GM12878 (cell line): Measurements from ENCODE around the gene CHD5. TPM values are rescaled to one million over a fixed set of nuclear protein-coding genes. Genes with fewer than 3 reads are reported as not detected.

Experiments
- ATAC-seq: fragments of 200-7000 bp; cut with Tn5 transposase; 3 replicates; pipeline ENCODE4 v1.9.1; 2020; ENCODE audit warnings: mild to moderate bottlenecking, moderate library complexity
- BruUV-seq: library from RNA; stranded (reverse); fragments of 400-500 nt; replicated peaks from 2 replicates; lab custom pipeline; 2021; lab: Mats Ljungman, UMichigan
- CTCF ChIA-PET: fragments of 300-600 bp; sonication (Branson Sonifier 250); formaldehyde crosslinking; extraction: SDS; loops from one replicate; lab custom pipeline; 2021; ENCODE audit warnings: inconsistent platforms; lab: Yijun Ruan, JAX
- POLR2A ChIA-PET: fragments of 350-600 bp; formaldehyde crosslinking; extraction: SDS; loops from one replicate; lab custom pipeline; 2021; ENCODE audit warnings: inconsistent platforms; lab: Charles Lee
- RAD21 ChIA-PET: fragments of 300-600 bp; sonication (Branson Sonifier 250); formaldehyde crosslinking; loops from one replicate; lab custom pipeline; 2023; ENCODE audit warnings: antibody characterized with exemption; ENCODE audit not compliant: unreplicated experiment; lab: Charles Lee
- SMC1A ChIA-PET: fragments of 300-600 bp; sonication (Branson Sonifier 250); formaldehyde crosslinking; loops from one replicate; lab custom pipeline; 2023; ENCODE audit not compliant: unreplicated experiment, uncharacterized antibody; lab: Charles Lee
- DNase-seq: peaks from one replicate; pipeline ENCODE4 v3.0.0-alpha.2; 2011; ENCODE audit warnings: low read depth, low spot score
- FAIRE-seq: peaks from 3 replicates; lab custom pipeline; 2011; peaks lifted over from hg19 to GRCh38; lab: Jason Lieb, UNC
- H2AFZ ChIP-seq: 2 replicates; pipeline ENCODE4 v1.6.0; 2011; ENCODE audit warnings: low read depth, low read length, control low read depth; ENCODE audit not compliant: control insufficient read depth
- H3K27ac ChIP-seq: 2 replicates; pipeline ENCODE4 v1.5.1; 2011; ENCODE audit warnings: control low read depth; ENCODE audit not compliant: control insufficient read depth, insufficient read depth
- H3K27me3 ChIP-seq, 2 experiments: replicated peaks in 1 of 2; 2 replicates each; pipeline versions ENCODE4 v1.6.0 to v1.6.1; 2011; ENCODE audit warnings: low read length in 1 of 2; ENCODE audit not compliant: control insufficient read depth in 2 of 2, insufficient read depth in 2 of 2
- H3K36me3 ChIP-seq, 2 experiments: 2 replicates each; pipeline ENCODE4 v1.5.1; 2011; ENCODE audit warnings: low read length in 1 of 2; ENCODE audit not compliant: control insufficient read depth in 2 of 2, insufficient read depth in 2 of 2
- H3K4me1 ChIP-seq: 2 replicates; pipeline ENCODE4 v1.6.1; 2011; ENCODE audit warnings: mild to moderate bottlenecking, low read length, moderate library complexity, mixed read lengths; ENCODE audit not compliant: control insufficient read depth, insufficient read depth
- H3K4me2 ChIP-seq: 2 replicates; pipeline ENCODE4 v1.6.0; 2011; ENCODE audit warnings: control low read depth; ENCODE audit not compliant: control insufficient read depth, insufficient read depth
- H3K4me3 ChIP-seq: fragments of 200-600 bp; sonication (generic); 2 replicates; pipeline ENCODE4 v1.5.1; 2016
- H3K79me2 ChIP-seq: 2 replicates; pipeline ENCODE4 v1.6.0; 2011; ENCODE audit warnings: low read length; ENCODE audit not compliant: control insufficient read depth, insufficient read depth
- H3K9ac ChIP-seq: 2 replicates; pipeline ENCODE4 v1.8.0; 2011; ENCODE audit warnings: low read length, control low read depth, mixed read lengths; ENCODE audit not compliant: control insufficient read depth, insufficient read depth
- H3K9me3 ChIP-seq: replicated peaks from 3 replicates; pipeline ENCODE4 v1.5.1; 2011; ENCODE audit warnings: mild to moderate bottlenecking, low read length; ENCODE audit not compliant: control insufficient read depth, insufficient read depth
- H4K20me1 ChIP-seq: 2 replicates; pipeline ENCODE4 v1.6.0; 2011; ENCODE audit not compliant: control insufficient read depth, insufficient read depth
- IRF4 ChIP-seq: IDR thresholded peaks from 2 replicates; pipeline ENCODE4 v1.6.1; 2011; ENCODE audit warnings: low read depth, low read length
- PAX5 ChIP-seq: IDR thresholded peaks from 2 replicates; pipeline ENCODE4 v1.6.1; 2011; ENCODE audit warnings: low read depth, low read length, borderline replicate concordance
- POLR2A ChIP-seq: IDR thresholded peaks from 2 replicates; pipeline ENCODE4 v1.6.1; 2011; ENCODE audit warnings: low read depth, mild to moderate bottlenecking, low read length
- RELA ChIP-seq: fragments of 450-650 bp; IDR thresholded peaks from 2 replicates; pipeline ENCODE4 v1.8.0; 2014; ENCODE audit warnings: borderline replicate concordance; ENCODE audit not compliant: partially characterized antibody
- SUZ12 ChIP-seq: fragments of 200-600 bp; sonication (generic); IDR thresholded peaks from one replicate; pipeline ENCODE4 v1.6.1; 2018; ENCODE audit warnings: antibody characterized with exemption, mild to moderate bottlenecking; ENCODE audit not compliant: unreplicated experiment
- ZNF622 ChIP-seq: fragments of 450-650 bp; IDR thresholded peaks from 2 replicates; pipeline ENCODE4 v1.6.1; 2017; ENCODE audit warnings: mild to moderate bottlenecking, inconsistent platforms
- WGBS: methylation state at CpG from one replicate; pipeline ENCODE4 v1.1.6; 2016; ENCODE audit warnings: low lambda C conversion rate; ENCODE audit not compliant: insufficient replicate concordance, insufficient coverage; ENCODE audit errors: missing lambda C conversion rate; 5-methylcytosine and 5-hydroxymethylcytosine counted together
- in situ Hi-C: fragments of 300-500 bp; cut with MboI; formaldehyde crosslinking; loops from 9 replicates; pipeline ENCODE4 v1.14.3; 2018; ENCODE audit warnings: mixed read lengths
- intact Hi-C: fragments of 100-400 bp; cut with micrococcal nuclease; formaldehyde crosslinking; loops from one replicate; pipeline ENCODE4 v1.14.2; 2022; ENCODE audit not compliant: unreplicated experiment
- polyA plus RNA-seq, 11 experiments: library from polyadenylated mRNA; depleted of rRNA in 4 of 11; unstranded in 6 of 11; stranded (reverse) in 5 of 11; fragments of >200 nt; fragmentation: Nextera tagmentation in 4 of 11; fragmentation: Illumina TruSeq in 1 of 11; extraction: Ambion mirVana in 4 of 11; extraction: Trizol in 1 of 11; gene quantifications; 1 replicate in 1 of 11; 2 replicates in 10 of 11; pipeline versions ENCODE4 v1.2.1 to v1.2.3, GENCODE V29; 2011 to 2016; ENCODE audit warnings: inconsistent platforms in 2 of 11, missing spikeins in 2 of 11, low read depth in 1 of 11
- total RNA-seq, 4 experiments: library from RNA; depleted of rRNA in 3 of 4; stranded (reverse); fragments of >200 nt in 3 of 4; fragmentation: Illumina TruSeq in 1 of 4; extraction: Trizol in 1 of 4; gene quantifications; 2 replicates each; pipeline versions ENCODE4 v1.2.1 to v1.2.3, GENCODE V29; 2013 to 2021
- TF ChIP-seq, protein P1 (sequence below): fragments of 450-650 bp; IDR thresholded peaks from 2 replicates; pipeline ENCODE4 v1.6.1; 2017; ENCODE audit warnings: mild to moderate bottlenecking, moderate library complexity
- TF ChIP-seq, protein P2 (sequence below): IDR thresholded peaks from 2 replicates; pipeline ENCODE4 v1.6.1; 2011; ENCODE audit warnings: low read depth, low read length, improper control_type of control experiment, borderline replicate concordance
- TF ChIP-seq, protein P3 (sequence below): fragments of 450-650 bp; IDR thresholded peaks from 2 replicates; pipeline ENCODE4 v1.6.1; 2018; ENCODE audit warnings: mild to moderate bottlenecking, low read depth, moderate library complexity; ENCODE audit not compliant: partially characterized antibody
- TF ChIP-seq, protein P4 (sequence below): fragments of 450-650 bp; IDR thresholded peaks from 2 replicates; pipeline ENCODE4 v1.6.1; 2018; ENCODE audit warnings: borderline replicate concordance, mild to moderate bottlenecking; ENCODE audit not compliant: partially characterized antibody
- TF ChIP-seq, protein P5 (sequence below): fragments of 450-650 bp; IDR thresholded peaks from 2 replicates; pipeline ENCODE4 v1.6.1; 2017; ENCODE audit warnings: low read depth, mild to moderate bottlenecking, moderate library complexity

Gene CHD5
- total and polyA plus RNA-seq, 10 of the 15 experiments (the other 5 are each of a cell fraction or from before 2014, with no cell fraction given) = 0.03 to 0.49 (median 0.13) TPM; not detected in 3

DNA sequence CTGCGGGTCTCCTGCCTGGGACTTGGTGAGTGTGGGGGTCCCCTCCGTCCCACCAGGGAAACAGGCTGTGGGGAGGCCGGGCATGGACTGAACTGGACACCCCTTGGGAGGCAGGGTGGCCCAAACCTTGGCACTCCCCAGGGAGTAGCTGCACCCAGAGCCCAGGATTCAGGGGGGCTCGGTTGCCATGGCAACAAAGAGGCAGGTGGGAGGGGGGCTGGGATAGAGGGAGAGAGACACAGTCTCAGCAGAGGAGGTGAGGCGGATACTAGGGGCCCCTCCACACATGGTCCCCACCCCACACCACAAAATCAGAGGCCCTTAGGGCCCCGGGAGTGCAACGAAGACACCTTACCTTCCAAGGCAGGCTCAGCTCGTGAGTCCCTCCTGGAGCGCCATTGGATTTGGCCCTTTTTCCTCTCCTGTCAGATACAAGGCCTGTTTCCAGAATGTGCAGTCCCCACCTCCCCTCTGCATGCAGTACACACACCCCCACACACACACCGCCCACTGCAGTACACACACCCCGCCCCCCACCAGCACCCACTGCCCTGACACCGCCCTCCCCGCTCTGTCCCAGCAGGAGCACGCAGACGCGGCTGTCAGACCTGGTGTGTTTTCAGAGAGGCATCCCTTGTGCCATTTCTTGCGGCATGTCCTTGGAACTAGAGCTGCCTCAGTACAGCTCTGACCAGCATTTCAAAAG is 107.2 kb downstream of the CHD5 start:
- Histone ChIP-seq H3K79me2 (no peaks in the 10 kb centered on the region), H3K27ac (no peak overlapping the region), H3K4me1 (no peaks in the 10 kb centered on the region), H3K27me3 (no peaks in the 10 kb centered on the region), H3K4me2 (no peak overlapping the region), H4K20me1 (peaks cover 4% of the 10 kb centered on the region), H2AFZ (no peak overlapping the region), H3K9ac (no peak overlapping the region), H3K9me3 (no peaks in the 10 kb centered on the region), H3K4me3 (no peak overlapping the region), H3K36me3 (peaks cover 7 to 12% of the 10 kb centered on the region in 2 experiments)
- SMC1A ChIA-PET = no interaction called here
- POLR2A ChIA-PET = no interaction called here
- RAD21 ChIA-PET = no interaction called here
- no TSS peak for BruUV-seq
- no peak for DNase-seq
- intact Hi-C loops (no loop called here), in situ Hi-C loops (no loop called here)
- 91% methylated on average over 16 of the region's 17 CpGs for WGBS
- CTCF ChIA-PET = no interaction called here
- no peak for FAIRE-seq
- ATAC-seq = no peak
- TF ChIP-seq POLR2A = no peak
- TF ChIP-seq PAX5 = no peak
- TF ChIP-seq, protein P1, sequence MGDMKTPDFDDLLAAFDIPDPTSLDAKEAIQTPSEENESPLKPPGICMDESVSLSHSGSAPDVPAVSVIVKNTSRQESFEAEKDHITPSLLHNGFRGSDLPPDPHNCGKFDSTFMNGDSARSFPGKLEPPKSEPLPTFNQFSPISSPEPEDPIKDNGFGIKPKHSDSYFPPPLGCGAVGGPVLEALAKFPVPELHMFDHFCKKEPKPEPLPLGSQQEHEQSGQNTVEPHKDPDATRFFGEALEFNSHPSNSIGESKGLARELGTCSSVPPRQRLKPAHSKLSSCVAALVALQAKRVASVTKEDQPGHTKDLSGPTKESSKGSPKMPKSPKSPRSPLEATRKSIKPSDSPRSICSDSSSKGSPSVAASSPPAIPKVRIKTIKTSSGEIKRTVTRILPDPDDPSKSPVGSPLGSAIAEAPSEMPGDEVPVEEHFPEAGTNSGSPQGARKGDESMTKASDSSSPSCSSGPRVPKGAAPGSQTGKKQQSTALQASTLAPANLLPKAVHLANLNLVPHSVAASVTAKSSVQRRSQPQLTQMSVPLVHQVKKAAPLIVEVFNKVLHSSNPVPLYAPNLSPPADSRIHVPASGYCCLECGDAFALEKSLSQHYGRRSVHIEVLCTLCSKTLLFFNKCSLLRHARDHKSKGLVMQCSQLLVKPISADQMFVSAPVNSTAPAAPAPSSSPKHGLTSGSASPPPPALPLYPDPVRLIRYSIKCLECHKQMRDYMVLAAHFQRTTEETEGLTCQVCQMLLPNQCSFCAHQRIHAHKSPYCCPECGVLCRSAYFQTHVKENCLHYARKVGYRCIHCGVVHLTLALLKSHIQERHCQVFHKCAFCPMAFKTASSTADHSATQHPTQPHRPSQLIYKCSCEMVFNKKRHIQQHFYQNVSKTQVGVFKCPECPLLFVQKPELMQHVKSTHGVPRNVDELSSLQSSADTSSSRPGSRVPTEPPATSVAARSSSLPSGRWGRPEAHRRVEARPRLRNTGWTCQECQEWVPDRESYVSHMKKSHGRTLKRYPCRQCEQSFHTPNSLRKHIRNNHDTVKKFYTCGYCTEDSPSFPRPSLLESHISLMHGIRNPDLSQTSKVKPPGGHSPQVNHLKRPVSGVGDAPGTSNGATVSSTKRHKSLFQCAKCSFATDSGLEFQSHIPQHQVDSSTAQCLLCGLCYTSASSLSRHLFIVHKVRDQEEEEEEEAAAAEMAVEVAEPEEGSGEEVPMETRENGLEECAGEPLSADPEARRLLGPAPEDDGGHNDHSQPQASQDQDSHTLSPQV = no peak
- TF ChIP-seq, protein P2, sequence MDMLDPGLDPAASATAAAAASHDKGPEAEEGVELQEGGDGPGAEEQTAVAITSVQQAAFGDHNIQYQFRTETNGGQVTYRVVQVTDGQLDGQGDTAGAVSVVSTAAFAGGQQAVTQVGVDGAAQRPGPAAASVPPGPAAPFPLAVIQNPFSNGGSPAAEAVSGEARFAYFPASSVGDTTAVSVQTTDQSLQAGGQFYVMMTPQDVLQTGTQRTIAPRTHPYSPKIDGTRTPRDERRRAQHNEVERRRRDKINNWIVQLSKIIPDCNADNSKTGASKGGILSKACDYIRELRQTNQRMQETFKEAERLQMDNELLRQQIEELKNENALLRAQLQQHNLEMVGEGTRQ = no peak
- no peak for TF ChIP-seq IRF4
- no peak for TF ChIP-seq ZNF622
- TF ChIP-seq SUZ12 = no peak
- no peak for TF ChIP-seq RELA
- TF ChIP-seq, protein P3, sequence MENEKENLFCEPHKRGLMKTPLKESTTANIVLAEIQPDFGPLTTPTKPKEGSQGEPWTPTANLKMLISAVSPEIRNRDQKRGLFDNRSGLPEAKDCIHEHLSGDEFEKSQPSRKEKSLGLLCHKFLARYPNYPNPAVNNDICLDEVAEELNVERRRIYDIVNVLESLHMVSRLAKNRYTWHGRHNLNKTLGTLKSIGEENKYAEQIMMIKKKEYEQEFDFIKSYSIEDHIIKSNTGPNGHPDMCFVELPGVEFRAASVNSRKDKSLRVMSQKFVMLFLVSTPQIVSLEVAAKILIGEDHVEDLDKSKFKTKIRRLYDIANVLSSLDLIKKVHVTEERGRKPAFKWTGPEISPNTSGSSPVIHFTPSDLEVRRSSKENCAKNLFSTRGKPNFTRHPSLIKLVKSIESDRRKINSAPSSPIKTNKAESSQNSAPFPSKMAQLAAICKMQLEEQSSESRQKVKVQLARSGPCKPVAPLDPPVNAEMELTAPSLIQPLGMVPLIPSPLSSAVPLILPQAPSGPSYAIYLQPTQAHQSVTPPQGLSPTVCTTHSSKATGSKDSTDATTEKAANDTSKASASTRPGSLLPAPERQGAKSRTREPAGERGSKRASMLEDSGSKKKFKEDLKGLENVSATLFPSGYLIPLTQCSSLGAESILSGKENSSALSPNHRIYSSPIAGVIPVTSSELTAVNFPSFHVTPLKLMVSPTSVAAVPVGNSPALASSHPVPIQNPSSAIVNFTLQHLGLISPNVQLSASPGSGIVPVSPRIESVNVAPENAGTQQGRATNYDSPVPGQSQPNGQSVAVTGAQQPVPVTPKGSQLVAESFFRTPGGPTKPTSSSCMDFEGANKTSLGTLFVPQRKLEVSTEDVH = no peak
- TF ChIP-seq, protein P4, sequence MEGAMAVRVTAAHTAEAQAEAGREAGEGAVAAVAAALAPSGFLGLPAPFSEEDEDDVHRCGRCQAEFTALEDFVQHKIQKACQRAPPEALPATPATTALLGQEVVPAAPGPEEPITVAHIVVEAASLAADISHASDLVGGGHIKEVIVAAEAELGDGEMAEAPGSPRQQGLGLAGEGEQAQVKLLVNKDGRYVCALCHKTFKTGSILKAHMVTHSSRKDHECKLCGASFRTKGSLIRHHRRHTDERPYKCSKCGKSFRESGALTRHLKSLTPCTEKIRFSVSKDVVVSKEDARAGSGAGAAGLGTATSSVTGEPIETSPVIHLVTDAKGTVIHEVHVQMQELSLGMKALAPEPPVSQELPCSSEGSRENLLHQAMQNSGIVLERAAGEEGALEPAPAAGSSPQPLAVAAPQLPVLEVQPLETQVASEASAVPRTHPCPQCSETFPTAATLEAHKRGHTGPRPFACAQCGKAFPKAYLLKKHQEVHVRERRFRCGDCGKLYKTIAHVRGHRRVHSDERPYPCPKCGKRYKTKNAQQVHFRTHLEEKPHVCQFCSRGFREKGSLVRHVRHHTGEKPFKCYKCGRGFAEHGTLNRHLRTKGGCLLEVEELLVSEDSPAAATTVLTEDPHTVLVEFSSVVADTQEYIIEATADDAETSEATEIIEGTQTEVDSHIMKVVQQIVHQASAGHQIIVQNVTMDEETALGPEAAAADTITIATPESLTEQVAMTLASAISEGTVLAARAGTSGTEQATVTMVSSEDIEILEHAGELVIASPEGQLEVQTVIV = no peak
- TF ChIP-seq, protein P5, sequence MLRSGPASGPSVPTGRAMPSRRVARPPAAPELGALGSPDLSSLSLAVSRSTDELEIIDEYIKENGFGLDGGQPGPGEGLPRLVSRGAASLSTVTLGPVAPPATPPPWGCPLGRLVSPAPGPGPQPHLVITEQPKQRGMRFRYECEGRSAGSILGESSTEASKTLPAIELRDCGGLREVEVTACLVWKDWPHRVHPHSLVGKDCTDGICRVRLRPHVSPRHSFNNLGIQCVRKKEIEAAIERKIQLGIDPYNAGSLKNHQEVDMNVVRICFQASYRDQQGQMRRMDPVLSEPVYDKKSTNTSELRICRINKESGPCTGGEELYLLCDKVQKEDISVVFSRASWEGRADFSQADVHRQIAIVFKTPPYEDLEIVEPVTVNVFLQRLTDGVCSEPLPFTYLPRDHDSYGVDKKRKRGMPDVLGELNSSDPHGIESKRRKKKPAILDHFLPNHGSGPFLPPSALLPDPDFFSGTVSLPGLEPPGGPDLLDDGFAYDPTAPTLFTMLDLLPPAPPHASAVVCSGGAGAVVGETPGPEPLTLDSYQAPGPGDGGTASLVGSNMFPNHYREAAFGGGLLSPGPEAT = no peak
